Measurements from ENCODE around the gene GAL3ST2.
"Not testable (repeated sequence)": the region's sequence is repeated elsewhere in the genome, so short reads cannot be mapped to it uniquely, and the experiment has no call there.

The GAL3ST2 gene

GRCh38 chr2:241795021-241795999, 18.7 kb downstream of the GAL3ST2 start:
- no peak for DNase-seq (ENCODE audit: low read depth in 2 of 2)

GRCh38 chr2:241796209-241796608, 19.6 kb downstream of the GAL3ST2 start:
- DNase-seq (ENCODE audit: low read depth in 2 of 2) = no peak

DNA sequence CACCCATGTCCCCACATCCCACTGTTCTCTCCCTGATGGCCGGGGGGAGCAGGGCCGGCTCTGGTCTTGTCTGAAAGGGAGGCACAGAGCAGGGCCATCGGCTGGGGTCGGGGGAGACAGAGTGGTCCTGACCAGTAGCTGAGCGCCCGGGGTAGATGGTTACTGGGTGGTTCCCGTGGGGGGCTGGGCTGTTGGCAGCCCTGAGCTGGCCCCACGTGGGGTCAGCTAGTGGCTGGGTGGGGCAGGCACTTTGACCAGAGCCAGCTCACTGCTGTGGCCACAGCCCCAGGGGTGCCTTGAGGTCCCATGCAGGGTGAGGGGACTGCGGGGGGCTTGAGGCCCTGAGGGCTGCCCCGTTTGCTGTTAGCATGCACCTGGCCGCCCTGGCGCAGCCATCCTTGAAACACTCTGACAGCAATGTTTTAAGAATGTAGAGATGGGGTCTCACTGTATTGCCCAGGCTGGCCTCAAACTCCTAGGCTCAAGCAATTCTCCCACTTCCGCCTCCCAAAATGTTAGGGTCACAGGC, 20.1 kb downstream of the GAL3ST2 start:
- DNase-seq (ENCODE audit: low read depth in 2 of 2) = no peak

DNA sequence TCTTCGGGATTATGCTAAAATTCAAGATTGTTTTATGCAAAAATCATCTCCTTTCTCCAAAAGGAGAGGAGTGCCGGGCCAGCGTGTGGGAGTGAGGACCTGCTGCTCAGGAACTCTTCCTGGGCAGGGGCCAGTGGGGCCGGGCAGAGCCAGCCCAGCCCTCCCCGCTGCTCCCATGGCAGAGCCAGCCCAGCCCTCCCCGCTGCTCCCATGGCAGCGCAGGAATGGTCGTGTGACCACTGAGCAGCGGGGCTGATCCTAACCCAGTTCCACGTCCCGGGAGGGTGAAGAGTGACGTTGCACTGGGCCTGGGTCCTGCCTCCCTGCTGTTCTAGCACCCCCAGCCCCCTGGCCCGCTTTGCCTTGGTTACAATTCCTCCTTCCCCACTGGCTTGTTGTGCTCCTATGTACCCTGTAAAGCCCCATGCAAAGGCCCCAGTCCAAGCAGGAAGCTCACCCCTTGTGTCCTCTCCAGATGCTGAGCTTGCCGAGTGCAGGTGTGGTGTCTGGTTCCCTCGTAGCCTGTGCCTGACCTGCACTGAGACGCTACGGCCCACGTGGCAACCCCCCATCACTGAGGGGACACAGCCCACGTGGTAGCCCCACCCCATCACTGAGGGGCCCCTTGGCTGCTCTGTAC, 20.9 kb downstream of the GAL3ST2 start:
- DNase-seq (ENCODE audit: low read depth in 2 of 2) = no peak

DNA sequence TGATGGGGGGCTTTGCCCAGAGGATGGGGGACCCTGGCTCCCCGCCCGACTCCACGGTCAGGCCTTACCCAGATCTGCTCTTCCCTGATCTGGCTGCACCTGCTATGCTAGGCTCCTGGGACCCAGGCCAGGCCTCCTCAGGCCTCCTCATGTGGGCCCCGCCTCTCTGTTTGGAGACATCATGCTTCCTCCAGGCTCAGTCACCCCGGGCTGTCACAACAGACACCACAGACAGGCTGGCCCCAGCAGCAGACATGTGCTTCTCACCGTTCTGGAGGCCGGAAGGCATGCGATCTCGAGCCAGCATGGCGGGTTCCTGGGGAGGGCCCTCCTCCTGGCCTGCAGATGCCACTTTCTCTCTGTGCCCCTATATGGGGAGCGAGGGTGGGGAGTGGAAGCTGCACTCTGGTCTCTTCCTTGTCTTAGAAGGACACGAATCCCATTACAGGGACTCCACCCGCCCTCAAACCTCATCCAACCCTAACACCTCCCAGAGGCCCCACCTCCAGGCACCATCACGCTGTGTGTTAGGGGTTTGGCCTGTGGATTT, 21.5 kb downstream of the GAL3ST2 start:
- DNase-seq (ENCODE audit: low read depth in 2 of 2) = no peak

GRCh38 chr2:241798631-241799521, 22.3 kb downstream of the GAL3ST2 start:
- no peak for DNase-seq (ENCODE audit: low read depth in 2 of 2)

- DNase-seq (ENCODE audit: low read depth in 2 of 2) = no peak
These were observed 23.0 kb downstream of the GAL3ST2 start for GRCh38 chr2:241799522-241800197.

DNA sequence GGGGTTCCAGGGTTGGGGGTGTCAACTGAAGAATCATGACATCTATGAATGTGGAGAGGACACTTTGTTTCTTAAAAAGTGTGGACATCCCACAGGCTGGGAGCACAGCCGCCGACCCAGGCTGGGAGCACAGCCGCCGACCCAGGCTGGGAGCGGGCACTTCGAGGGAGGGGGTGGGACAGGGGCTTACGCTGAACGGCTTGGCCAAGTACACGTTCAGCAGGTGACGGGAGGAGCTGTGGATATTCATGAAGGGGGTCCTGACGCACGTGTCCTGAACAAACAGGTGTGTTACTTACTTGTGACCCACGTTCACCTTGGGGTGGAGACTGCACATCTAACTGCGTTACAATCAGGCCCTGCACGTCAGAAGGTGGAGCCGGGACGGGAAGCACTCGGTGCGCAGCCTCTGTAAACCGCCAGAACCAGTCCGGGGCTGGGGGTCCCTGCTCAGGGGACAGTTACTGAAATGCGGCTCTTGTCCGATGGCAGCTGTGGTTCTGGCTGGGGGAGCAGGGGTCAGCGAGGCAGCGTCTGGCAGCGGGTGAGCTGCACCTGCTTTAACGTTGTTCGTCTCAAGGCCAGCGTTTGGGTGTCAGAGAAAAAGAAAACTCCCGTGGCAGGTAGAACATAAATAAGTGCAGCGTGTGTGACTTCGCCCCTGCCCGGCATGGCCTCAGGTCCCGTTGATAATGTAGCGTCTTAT, 23.7 kb downstream of the GAL3ST2 start:
- not testable (repeated sequence) for DNase-seq (ENCODE audit: low read depth in 2 of 2)

DNA sequence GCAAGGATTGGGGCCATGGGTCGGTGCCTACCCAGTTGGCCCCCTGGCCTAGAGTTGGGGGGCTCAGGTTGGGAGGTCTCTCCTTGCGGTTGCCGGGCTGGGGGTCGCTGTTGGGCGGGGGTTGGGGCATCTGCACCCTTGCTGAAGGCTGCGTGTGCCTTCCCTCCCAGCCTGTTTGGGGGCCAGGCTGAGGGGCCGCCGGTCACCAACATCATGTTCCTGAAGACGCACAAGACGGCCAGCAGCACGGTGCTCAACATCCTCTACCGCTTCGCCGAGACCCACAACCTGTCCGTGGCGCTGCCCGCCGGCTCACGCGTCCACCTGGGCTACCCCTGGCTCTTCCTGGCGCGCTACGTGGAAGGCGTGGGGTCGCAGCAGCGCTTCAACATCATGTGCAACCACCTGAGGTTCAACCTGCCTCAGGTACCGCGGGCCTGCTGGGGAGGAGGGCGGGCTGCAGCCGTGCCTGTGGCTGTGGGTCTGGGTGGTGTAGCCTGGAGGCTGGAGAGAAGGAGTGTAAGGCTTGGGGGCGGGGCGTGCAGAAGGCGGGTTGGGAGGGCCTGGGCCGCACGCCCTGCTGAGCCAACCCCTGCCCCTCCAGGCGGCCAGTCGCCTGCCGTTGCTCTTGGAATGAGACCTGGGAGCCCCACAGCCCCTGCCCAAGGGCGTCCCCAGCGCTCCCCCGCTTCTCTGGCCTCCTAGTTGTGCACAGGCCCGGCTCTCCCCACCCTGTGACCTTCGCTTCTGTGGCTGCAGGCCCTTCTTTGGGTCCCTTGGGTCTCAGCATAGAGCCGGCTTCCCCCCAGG, 25.2 kb downstream of the GAL3ST2 start:
- DNase-seq (ENCODE audit: low read depth in 2 of 2) = no peak

DNA sequence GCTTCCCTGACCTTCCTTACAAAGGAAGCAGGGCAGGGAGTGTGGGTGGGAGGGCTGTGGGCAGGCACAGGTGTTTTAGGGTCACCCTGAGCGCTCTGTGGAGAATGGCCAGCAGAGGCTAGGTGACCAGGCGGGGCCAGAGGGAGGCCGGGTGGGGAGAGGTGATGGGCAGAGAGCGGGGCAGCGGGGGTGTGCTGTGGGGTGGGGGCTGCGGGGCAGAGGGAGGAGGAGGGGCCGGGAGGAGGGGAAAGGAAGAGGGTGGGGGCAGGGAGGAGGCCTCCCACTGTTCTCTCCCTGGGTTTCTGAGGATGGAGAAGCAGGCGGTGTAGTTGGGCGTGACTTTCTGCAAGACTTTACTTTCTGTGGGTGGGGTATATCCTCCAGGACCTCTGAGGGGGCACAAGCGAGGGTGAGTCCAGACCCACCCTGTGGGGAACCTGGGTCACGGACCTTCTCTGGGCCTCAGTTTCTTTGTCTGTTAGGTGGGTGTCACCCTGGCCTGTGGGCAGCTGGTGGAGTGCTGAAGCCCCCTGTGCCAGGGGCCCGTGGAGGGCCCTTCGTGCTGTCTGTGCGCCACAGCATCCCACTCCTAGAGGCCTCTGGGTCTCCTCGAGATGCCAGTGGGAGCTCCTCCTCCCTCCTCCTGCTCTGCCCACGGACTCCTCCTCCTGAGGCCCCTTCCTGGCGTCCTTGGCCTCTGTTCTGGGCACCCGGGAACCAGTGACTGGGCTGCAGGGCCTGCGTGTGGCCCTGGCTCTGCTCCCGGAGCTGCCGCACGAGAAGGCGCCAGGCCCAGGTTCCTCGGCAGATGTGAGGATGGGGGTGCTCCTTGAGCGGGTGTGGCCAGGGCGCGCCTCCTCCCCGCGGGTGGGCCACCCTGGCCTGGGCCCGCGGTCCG, 26.0 kb downstream of the GAL3ST2 start:
- no peak for DNase-seq (ENCODE audit: low read depth in 2 of 2)

GRCh38 chr2:241803387-241804325, 27.0 kb downstream of the GAL3ST2 start:
- DNase-seq (ENCODE audit: low read depth in 2 of 2) = no peak

GRCh38 chr2:241804326-241805229, 28.0 kb downstream of the GAL3ST2 start:
- DNase-seq (ENCODE audit: low read depth in 2 of 2) = no peak

DNA sequence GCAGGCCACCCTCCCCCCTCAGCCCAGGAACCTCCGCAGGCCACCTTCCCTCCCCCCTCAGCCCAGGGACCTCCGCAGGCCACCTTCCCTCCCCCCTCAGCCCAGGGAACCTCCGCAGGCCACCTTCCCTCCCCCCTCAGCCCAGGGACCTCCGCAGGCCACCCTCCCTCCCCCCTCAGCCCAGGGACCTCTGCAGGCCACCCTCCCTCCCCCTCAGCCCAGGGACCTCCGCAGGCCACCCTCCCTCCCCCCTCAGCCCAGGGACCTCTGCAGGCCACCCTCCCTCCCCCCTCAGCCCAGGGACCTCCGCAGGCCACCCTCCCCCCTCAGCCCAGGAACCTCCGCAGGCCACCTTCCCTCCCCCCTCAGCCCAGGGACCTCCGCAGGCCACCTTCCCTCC, 29.6 kb downstream of the GAL3ST2 start:
- DNase-seq (ENCODE audit: low read depth in 2 of 2) = not testable (repeated sequence)

GRCh38 chr2:241808051-241808720, 31.6 kb downstream of the GAL3ST2 start:
- no peak for DNase-seq (ENCODE audit: low read depth in 2 of 2)

DNA sequence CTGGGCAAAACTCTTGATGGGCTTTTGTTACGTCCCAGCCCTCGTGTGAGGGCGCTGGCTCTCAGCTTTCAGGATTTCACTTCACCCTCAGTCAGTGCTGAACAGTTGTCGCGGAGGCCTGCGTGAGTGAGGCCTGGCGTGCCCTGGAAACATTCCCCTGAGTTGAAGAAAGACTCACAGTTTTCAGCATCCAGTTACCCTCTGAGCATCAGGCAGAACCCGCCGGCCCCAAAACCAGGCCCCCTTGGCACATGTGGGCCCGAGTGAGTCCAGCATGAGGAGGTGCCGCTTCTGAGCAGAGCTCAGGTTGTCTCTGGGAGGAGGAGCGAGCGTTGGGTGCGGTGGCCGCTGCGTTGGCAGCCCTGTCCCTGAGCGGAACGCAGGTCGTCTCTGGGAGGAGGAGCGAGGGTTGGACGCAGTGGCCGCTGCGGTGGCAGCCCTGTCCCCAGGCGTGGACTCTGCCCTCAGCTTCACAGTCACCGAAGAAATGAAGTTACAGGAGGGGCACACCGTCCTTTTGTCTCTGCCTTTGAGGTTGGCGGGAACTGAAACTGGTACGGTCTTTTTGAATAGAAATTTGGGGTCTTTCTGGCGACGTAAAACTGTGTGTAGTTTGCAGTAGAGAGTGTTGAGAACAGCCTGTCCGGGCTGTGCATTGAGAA, 32.2 kb downstream of the GAL3ST2 start, which contains the start of gene NEU4:
Gene NEU4, plus strand, starts transcription at position 473 of the 662 bp plus-strand sequence. CDS start 5,292 bp downstream, outside the sequence.
- DNase-seq (ENCODE audit: low read depth in 2 of 2) = no peak

All from stimulated activated CD4-positive, alpha-beta T cell treated with anti-CD3 and anti-CD28 coated beads, Interleukin-1b, Interleukin-23, amount 100 ng/mL, for 1 hour (primary cell).